Measurements from ENCODE around the gene STAT1. TPM values are rescaled to one million over a fixed set of nuclear protein-coding genes. Genes with fewer than 3 reads are reported as not detected.

STAT1 gene
- total RNA-seq, 1 donor from 2014 or later, result 13.0 TPM

DNA sequence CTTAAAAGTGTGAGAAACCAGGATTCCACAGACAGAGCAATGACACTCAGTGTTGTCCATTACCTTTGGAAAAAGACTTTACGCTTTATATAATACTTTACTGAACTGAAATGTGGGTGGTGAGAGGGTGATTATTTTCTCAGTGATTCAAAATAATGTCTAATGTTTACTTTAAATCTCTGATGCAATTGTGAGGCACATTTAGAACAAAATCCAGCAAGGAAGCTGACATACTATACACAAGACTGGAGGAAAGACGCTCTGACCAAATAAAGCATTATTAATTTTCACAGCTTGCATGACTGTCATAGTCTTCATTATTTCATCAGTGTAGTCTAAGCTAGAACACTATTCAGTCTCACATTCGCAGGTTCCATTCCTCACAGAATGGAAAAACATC lies 34.1 kb upstream of the STAT1 start:
- Histone ChIP-seq H3K4me1 (peaks cover 0 to 3% of the 10 kb centered on the region in 2 donors), H3K27me3 (no peaks in the 10 kb centered on the region), H3K27ac (no peak overlapping the region), H3K9me3 (no peaks in the 10 kb centered on the region), H3K4me3 (no peak overlapping the region), H3K36me3 (no peaks in the 10 kb centered on the region)
- DNase-seq (ENCODE audit: low spot score in 2 of 2), result no peak
- TF ChIP-seq, protein P1, sequence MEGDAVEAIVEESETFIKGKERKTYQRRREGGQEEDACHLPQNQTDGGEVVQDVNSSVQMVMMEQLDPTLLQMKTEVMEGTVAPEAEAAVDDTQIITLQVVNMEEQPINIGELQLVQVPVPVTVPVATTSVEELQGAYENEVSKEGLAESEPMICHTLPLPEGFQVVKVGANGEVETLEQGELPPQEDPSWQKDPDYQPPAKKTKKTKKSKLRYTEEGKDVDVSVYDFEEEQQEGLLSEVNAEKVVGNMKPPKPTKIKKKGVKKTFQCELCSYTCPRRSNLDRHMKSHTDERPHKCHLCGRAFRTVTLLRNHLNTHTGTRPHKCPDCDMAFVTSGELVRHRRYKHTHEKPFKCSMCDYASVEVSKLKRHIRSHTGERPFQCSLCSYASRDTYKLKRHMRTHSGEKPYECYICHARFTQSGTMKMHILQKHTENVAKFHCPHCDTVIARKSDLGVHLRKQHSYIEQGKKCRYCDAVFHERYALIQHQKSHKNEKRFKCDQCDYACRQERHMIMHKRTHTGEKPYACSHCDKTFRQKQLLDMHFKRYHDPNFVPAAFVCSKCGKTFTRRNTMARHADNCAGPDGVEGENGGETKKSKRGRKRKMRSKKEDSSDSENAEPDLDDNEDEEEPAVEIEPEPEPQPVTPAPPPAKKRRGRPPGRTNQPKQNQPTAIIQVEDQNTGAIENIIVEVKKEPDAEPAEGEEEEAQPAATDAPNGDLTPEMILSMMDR (IDR thresholded peaks at IDR 0.05), result no peak
- intact Hi-C loops (cut with DNase I), result no loop called here

DNA sequence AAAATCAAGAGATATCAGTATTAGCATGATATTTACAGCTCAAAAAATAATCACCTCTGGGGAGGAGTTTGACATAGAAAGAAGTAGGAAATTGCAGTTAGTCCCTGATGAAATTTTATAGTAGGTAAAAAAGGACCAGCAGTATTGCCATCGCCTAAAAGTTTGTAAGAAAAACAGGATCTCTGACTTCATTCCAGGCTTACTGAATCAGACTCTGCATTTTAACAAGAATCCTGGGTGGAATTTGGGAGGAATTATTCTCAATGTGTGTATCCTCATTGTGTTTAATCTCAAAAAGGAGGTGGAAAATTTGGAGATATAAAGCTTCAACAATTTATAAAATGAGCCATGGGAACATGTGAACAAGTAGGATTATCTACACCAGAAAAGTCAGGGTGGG lies 31.2 kb upstream of the STAT1 start:
- TF ChIP-seq, protein P1 (IDR thresholded peaks at IDR 0.05), result no peak
- no peak for DNase-seq (ENCODE audit: low spot score in 2 of 2)
- Histone ChIP-seq H3K27ac (no peak overlapping the region), H3K27me3 (no peaks in the 10 kb centered on the region), H3K9me3 (no peaks in the 10 kb centered on the region), H3K36me3 (no peaks in the 10 kb centered on the region), H3K4me3 (no peak overlapping the region), H3K4me1 (no peaks in the 10 kb centered on the region)
- intact Hi-C loops (cut with DNase I), result no loop called here

DNA sequence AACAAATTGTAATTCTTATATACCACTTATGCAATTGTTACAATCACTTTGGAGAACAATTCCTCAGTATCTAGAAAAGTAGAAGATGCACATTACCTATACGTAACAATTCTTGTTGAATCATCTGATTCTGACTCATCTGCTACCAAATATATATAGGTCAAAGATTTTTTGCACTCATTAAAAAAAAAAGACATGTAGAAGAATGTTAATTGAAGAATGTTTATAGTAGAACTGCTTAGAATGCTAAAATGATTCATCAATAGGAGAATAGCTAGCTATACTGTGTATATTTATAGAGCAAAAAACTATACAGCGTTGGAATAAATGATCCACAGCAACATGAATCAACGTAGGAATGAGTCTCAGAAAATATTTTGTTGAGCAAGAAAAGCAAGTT lies 29.5 kb upstream of the STAT1 start:
- H3K9me3 ChIP-seq, result no peaks in the 10 kb centered on the region
- H3K4me3 ChIP-seq, result no peak overlapping the region
- no peak for DNase-seq (ENCODE audit: low spot score in 2 of 2)
- no peak overlapping the region for H3K27ac ChIP-seq
- H3K36me3 ChIP-seq, result no peaks in the 10 kb centered on the region
- intact Hi-C loops (cut with DNase I), result no loop called here
- TF ChIP-seq, protein P1 (IDR thresholded peaks at IDR 0.05), result no peak
- no peaks in the 10 kb centered on the region for H3K4me1 ChIP-seq
- no peaks in the 10 kb centered on the region for H3K27me3 ChIP-seq

DNA sequence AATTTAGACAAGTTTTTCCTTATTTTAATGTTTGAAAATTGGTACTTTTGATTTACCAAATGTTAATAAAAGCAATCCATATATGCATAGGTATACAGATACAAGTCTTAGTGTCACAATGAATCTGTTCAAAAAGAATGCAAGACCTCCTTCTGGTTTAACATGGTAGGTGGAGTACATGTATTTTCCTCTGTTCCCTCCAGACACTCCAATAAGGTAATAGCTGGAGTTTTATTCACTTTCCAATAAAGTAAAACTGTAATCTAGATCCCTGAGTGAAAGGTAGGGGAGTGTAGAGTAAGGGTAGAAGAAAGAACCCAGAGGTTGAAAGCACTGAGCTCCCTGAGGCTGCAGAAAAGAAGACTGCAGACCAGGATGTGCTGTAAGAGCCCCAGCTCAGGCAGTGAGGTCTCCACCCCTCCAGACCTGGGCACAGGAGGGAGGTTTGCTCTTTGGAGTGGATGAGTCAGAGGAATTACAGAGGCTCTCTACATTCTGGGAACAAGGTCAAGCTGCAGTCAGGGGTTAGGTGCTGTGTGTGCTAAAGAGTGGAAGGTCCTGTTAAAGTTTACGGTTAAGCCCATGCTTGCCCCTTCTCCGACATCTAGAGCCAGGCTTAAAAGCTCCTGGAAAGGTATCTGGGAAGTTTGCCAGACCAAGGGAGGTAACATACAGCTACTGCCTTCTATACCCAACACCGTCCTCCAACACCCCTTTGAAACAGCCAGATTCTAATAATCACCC lies 27.6 kb upstream of the STAT1 start:
- Histone ChIP-seq H3K27ac (no peak overlapping the region), H3K9me3 (no peaks in the 10 kb centered on the region), H3K4me3 (no peak overlapping the region), H3K4me1 (no peaks in the 10 kb centered on the region), H3K27me3 (no peaks in the 10 kb centered on the region), H3K36me3 (no peaks in the 10 kb centered on the region)
- DNase-seq (ENCODE audit: low spot score in 2 of 2), result no peak
- TF ChIP-seq, protein P1 (IDR thresholded peaks at IDR 0.05), result no peak
- intact Hi-C loops (cut with DNase I), result no loop called here

DNA sequence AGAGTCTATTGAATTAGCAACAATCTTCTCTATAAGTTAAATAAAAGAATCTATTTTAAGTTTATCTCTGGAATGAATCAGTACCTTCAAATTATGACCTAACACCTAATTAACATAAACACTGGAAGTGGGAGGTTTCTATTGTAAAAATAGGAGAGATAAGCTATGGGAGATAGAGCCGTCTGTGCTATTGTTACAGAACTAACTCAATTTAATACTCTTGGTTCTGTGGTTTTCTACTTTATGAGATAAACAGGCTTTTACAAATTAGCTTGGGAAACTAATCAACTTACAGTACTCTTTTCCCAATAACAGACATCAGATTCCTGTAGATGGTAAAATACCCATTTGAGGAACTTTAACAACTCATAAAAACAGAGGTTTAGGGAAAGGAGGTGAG lies 25.6 kb upstream of the STAT1 start:
- DNase-seq (ENCODE audit: low spot score in 2 of 2), result no peak
- intact Hi-C loops (cut with DNase I), result no loop called here
- H3K36me3 ChIP-seq, result no peaks in the 10 kb centered on the region
- TF ChIP-seq, protein P1 (IDR thresholded peaks at IDR 0.05), result no peak
- no peak overlapping the region for H3K27ac ChIP-seq
- no peaks in the 10 kb centered on the region for H3K27me3 ChIP-seq
- H3K9me3 ChIP-seq, result no peaks in the 10 kb centered on the region
- no peaks in the 10 kb centered on the region for H3K4me1 ChIP-seq
- H3K4me3 ChIP-seq, result no peak overlapping the region

DNA sequence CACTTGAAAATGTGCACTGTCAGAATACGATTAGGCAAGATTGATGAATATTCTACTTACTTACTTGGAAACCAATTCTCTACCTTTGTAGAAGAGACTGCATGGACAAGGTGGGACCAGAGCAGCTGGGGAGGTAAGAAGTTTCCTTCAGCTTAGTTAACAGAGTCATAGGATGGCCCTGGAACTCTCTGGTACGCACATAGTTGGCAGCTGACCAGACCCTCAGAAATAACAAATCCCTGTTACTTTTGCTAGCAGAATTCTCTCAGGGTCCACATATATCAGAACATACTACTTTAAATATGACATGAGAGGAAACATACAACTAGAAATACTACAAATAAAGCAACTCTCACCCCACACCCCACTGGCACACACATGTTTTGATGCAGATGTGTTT lies 24.8 kb upstream of the STAT1 start:
- no peaks in the 10 kb centered on the region for H3K36me3 ChIP-seq
- no peaks in the 10 kb centered on the region for H3K27me3 ChIP-seq
- no peak overlapping the region for H3K27ac ChIP-seq
- H3K9me3 ChIP-seq, result no peaks in the 10 kb centered on the region
- no peaks in the 10 kb centered on the region for H3K4me1 ChIP-seq
- intact Hi-C loops (cut with DNase I), result no loop called here
- no peak overlapping the region for H3K4me3 ChIP-seq
- TF ChIP-seq, protein P1 (IDR thresholded peaks at IDR 0.05), result no peak
- DNase-seq (ENCODE audit: low spot score in 2 of 2), result no peak

Data from ascending aorta (tissue), 2 donors.